ENCODE data around the gene VARS1.

VARS1 gene

DNA sequence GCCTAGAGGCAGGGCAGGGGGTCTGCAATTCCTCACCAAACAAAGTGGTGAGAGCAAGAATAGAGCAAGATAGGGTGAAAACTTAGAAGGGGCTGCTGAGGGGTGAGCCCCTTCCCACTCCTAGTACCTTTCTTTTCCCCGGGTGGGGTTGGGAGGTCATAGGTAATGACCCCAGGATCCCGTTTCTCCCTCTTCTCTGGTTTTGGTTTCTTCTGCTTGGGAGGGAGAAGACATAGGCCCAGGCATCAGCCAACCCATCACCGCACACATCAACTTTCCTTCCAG lies 3.5 kb downstream of the VARS1 start:
- Histone ChIP-seq H3K36me3 (ENCODE audit: insufficient read depth, low read length) (peaks cover 7% of the 10 kb centered on the region), H3K4me1 (ENCODE audit: insufficient read depth, low read length) (peaks cover 4% of the 10 kb centered on the region)

DNA sequence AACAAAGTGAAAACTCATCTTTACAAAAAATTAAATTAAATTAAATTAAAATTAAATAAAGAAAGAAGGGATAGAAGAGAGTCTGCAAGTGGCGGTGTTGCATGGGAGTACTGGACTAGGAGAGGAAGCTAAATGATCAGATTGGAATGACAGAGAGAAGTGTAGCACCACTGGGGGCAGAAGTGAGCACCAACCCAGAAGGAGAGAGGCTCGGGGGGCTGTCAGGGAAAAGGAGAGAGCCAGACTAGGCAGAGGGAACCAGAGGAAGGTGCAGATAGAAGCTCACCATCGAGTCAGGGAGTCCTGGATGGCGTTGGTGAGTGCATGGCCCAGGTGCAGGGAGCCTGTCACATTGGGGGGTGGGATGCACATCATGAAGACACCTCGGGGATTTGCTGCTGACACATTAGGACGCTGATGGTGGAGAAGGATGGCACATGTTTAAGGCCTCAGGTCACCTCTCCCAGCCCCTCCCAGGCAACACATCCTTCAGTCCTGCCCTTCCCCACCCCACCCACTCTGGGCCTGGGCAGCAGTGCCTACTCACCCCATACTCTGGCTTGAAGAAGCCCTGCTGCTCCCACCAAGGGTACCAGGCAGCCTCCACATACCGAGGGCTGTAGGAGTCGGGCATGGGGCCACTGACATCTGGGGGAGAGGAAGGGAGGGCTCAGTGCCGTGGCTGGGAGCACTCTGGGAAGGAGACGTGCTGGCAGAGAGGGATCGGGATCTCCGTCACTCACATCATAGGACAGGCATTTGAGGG lies 4.0 kb downstream of the VARS1 start:
- no peaks in the 10 kb centered on the region for H3K9me3 ChIP-seq (ENCODE audit: control insufficient read depth, insufficient read depth, low read length)
- no peak overlapping the region for H3K9ac ChIP-seq (ENCODE audit: low read depth, low read length)
- H3K36me3 ChIP-seq (ENCODE audit: insufficient read depth, low read length) = peaks cover 7% of the 10 kb centered on the region
- peaks cover 4% of the 10 kb centered on the region for H3K4me1 ChIP-seq (ENCODE audit: insufficient read depth, low read length)

More for the DNA sequence above, 3.5 kb downstream of the VARS1 start:
- no peaks in the 10 kb centered on the region for H3K9me3 ChIP-seq (ENCODE audit: control insufficient read depth, insufficient read depth, low read length)
- H3K9ac ChIP-seq (ENCODE audit: low read depth, low read length) = no peak overlapping the region

DNA sequence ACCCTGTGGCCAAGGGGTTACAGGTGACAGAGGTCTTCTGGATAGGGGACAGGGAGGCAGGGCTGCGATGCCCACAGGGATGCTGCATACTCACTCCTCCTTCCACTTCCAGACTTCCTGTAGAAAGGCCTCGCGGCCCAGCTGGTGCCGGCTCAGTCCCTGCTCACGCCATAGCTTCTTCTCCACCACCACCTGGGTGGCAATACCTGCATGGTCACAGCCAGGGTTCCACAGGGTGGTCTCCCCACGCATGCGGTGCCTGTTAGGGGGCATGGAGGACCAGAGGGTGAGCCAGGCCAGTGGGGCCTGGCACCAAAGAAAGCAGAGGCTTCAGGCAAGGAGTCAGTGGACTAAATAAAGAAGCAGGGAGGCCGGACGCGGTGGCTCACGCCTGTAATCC lies 10.1 kb downstream of the VARS1 start:
- Histone ChIP-seq H3K4me1 (ENCODE audit: insufficient read depth, low read length) (no peaks in the 10 kb centered on the region), H3K9me3 (ENCODE audit: control insufficient read depth, insufficient read depth, low read length) (no peaks in the 10 kb centered on the region), H3K9ac (ENCODE audit: low read depth, low read length) (no peak overlapping the region), H3K36me3 (ENCODE audit: insufficient read depth, low read length) (peaks cover 14% of the 10 kb centered on the region; the same call in 1 of the 2 replicates)

DNA sequence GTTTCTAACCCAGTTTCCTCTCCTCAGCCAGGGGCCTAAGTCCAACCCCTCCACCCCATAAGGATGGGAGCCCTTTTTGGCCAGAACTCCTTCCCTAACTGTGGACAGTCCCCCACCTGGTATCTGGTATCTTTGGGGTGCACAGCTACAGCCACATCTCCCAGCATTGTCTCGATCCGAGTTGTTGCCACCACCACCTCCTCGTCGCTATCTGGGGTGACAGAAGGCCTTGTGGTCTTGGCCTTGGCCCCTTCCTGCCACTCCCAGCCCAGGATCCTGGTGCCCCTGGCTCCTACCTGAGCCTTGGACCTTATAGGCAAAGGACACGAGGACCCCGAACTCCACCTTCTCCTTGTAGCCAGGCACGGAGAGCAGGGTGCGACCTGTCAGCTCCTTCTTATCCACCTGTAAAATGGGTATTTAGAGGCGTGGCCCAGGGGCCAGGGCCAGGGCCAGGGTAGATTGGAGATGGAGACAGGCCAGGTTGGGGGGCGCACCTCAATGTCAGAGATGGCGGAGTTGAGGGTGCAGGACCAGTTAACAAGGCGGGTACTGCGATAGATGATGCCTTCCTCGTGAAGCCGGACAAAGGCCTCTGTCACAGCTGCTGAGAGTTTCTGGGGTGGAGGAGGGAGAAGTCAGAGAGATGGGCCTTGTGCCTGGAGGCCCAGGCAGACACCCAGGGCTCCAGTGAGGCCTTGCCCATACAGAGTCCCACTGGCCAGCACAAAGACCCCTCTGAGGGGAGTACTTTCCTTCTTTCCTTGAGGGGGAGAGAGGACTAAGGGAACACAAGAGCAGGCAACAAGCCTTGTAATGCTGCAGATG lies 11.2 kb downstream of the VARS1 start:
- no peak overlapping the region for H3K9ac ChIP-seq (ENCODE audit: low read depth, low read length)
- no peaks in the 10 kb centered on the region for H3K4me1 ChIP-seq (ENCODE audit: insufficient read depth, low read length)
- H3K36me3 ChIP-seq (ENCODE audit: insufficient read depth, low read length) = peaks cover 13% of the 10 kb centered on the region; the same call in 1 of the 2 replicates
- H3K9me3 ChIP-seq (ENCODE audit: control insufficient read depth, insufficient read depth, low read length) = no peaks in the 10 kb centered on the region

DNA sequence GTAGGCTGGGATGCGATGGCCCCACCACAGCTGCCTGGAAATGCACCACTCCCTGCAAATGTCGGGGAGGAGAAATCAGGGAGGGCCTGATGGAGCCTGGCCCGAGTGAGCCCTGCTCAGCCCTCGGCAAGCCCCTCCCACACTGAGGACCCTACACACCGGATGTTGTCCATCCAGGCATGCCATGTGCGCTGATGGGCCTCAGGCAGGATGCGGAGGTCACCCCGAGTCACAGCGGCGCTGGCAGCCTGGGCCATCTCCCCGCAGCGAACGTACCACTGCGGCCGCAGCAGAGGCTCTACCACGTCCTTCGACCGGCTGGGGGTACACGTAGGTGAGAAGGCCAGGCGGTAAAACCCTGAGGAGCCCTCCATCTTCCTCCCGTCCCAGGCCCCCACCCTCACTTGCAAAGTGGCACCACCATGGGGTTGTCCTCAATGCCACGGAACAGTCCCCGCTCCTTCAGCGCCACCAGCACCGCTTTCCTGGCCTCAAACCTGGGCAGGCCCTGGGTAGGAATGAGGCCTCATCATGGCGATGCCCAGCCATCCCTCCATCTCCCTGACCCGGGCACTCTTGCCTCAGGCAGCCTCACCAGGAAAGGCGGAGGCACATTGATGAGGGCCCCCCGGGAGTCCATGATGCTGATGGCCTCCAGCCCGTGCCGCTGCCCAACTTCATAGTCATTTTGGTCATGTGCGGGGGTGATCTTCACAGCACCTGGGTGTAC lies 13.3 kb downstream of the VARS1 start:
- Histone ChIP-seq H3K9ac (ENCODE audit: low read depth, low read length) (no peak overlapping the region), H3K9me3 (ENCODE audit: control insufficient read depth, insufficient read depth, low read length) (no peaks in the 10 kb centered on the region), H3K36me3 (ENCODE audit: insufficient read depth, low read length) (peaks cover 11% of the 10 kb centered on the region), H3K4me1 (ENCODE audit: insufficient read depth, low read length) (no peaks in the 10 kb centered on the region)

DNA sequence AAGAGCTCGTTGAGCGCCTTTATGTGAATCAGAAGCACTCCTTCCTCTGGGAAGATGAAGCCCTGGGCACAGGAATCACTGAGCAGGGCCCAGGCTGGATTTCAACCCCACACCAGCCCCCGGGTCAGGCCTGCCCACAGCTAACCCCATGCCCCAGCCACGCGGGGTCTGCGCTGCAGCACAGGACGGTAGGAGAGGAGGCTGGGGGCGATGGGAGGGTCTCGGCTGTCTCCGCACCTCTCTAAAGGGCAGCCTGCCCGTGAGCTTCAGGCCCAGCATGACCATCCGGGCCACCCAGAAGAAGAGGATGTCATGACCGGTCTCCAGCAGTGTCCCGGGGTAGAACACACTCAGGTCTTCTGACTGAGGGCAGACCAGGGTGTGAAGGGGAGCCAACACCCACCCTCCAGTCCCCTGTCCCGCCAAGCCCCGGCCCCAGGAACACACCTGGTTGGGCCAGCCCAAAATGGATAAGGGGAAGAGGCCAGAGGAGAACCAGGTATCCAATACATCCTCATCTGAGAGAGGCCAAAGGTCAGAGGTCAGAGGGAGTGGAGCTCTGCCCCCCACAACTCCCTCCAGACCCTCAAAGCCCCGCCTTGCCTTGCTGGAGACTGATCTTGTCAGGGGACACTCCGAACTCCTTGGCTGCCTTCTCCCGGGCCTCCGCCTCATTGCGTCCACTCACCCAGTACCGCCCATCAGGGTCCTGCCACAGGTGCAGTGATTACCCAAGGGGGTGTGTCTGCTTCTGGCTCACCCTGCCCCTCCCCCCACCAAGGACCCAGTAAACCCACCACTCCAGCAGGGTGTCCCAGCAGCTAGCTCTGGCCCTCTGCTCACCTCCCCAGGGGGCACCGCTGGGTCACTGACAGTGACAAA lies 14.1 kb downstream of the VARS1 start:
- Histone ChIP-seq H3K9ac (ENCODE audit: low read depth, low read length) (no peak overlapping the region), H3K36me3 (ENCODE audit: insufficient read depth, low read length) (peaks cover 11% of the 10 kb centered on the region), H3K4me1 (ENCODE audit: insufficient read depth, low read length) (no peaks in the 10 kb centered on the region; the same call in 1 of the 2 replicates), H3K9me3 (ENCODE audit: control insufficient read depth, insufficient read depth, low read length) (no peaks in the 10 kb centered on the region)

DNA sequence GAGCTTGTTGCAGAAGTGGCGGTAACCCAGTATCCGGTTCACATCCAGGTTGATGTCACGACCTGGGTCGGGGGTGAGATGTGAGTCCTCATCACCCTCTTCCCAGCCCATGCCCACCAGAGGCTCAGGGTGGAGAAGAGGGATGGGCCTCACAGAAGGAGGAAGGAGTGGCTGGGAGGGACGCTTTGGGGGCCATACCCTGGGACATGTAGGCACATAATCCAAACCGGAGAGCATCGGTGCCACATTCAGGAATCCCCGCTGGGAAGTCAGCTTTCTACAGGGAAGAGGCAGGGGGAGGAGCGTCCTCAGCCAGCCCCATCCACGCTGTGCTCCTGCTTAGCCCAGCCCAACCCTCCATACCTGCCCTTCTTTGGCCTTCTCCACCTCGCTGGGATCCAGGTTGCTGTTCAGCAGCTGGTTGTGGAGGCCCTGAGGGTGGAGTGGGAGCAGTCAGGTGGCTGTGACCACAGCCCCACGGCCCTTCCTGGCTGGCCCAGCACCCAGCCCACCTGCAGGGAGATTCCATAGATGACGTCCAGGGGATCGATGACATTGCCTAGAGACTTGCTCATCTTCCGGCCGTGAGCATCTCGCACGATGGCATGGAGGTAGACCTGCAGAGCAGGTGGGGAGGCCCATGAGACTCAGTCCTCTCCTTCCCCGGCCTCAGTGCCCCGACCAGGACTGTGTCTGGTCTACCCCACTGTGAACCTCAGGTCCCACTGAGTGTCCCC lies 14.9 kb downstream of the VARS1 start:
- H3K9ac ChIP-seq (ENCODE audit: low read depth, low read length) = no peak overlapping the region
- H3K36me3 ChIP-seq (ENCODE audit: insufficient read depth, low read length) = peaks cover 11% of the 10 kb centered on the region
- no peaks in the 10 kb centered on the region; the same call in 1 of the 2 replicates for H3K4me1 ChIP-seq (ENCODE audit: insufficient read depth, low read length)
- H3K9me3 ChIP-seq (ENCODE audit: control insufficient read depth, insufficient read depth, low read length) = no peaks in the 10 kb centered on the region

DNA sequence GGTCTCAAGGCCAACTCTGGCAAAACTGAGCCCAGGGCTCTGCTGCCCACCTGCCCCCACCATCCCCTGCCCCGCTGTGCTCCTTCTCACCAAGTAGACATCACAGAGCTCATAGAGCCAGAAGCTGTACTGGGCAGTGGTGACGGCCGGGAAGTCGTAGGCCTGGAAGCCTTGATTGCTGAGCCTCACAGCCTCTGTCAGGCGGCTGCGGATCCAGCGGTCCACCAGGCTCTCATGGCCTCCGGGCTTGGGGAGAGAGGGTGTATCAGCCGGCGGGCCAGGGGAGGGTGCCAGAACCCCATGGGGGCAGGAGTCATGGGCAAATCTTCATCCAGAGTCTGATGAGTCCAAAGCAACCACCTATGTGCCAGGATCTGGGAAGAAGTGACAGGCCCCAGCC lies 15.6 kb downstream of the VARS1 start:
- Histone ChIP-seq H3K9me3 (ENCODE audit: control insufficient read depth, insufficient read depth, low read length) (no peaks in the 10 kb centered on the region), H3K36me3 (ENCODE audit: insufficient read depth, low read length) (peaks cover 7% of the 10 kb centered on the region), H3K4me1 (ENCODE audit: insufficient read depth, low read length) (no peaks in the 10 kb centered on the region; the same call in 1 of the 2 replicates), H3K9ac (ENCODE audit: low read depth, low read length) (no peak overlapping the region)

DNA sequence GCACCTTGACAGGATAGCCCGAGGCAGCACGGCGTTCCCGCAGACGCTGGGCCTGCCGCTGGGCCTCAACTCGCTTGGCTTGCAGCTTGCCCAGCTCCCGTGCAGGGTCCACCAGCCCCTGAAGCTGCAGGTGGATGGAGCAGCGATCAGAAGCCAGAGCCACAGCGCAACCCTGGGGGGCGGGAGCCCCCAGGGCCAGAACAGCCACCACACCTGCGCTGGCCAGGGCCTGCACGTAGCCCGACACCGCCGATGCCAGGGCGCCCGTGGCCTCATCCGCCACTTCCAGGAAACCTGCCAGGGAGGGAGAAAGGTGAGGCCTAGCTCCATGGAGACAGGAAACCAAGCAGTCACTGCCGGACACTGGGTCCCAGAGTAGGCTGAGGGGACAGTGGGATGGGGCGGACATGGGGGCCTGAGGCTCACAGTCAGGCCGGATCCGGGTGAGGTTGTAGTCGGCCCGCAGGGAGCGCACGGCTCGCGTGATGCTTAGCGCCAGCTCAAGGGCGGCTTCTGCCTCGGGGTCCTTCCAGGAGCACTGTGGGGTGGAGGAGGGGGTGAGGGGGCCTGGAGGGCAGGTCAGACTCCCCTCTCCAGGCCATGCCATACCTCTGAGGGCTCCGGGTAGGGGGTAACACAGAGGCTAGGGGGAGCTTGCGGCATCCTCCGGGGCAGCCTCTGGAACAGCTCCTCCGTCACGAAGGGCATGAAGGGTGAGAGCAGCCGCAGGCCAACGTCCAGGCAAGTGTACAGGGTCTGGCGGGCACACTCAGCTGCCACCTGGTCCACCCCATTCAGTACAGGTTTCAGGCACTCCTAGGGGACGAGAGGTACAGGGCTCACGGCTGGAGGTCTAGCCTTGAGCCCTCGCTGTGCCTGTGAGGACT lies 16.3 kb downstream of the VARS1 start:
- no peaks in the 10 kb centered on the region; the same call in 1 of the 2 replicates for H3K4me1 ChIP-seq (ENCODE audit: insufficient read depth, low read length)

DNA sequence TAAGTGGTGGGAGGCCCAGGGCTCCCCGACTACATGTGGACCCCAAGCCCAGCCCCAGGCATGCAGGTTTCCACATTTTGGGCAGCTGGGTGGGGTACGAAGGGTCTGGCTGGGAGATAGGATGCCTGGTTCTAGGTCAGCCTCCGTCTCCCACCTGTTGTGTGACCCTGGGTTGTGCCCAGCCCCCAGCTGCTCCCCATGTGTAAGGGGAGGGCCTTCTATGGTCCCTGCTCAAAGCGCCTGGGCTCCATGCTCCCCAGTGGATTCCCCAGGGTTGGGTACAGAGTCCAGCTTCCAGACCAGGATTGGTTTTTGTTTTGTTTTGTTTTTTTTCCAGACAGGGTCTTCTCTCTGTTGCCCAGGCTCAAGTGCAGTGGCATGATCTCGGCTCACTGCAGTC lies 17.4 kb downstream of the VARS1 start:
- Histone ChIP-seq H3K9me3 (ENCODE audit: control insufficient read depth, insufficient read depth, low read length) (no peaks in the 10 kb centered on the region), H3K9ac (ENCODE audit: low read depth, low read length) (no peak overlapping the region), H3K4me1 (ENCODE audit: insufficient read depth, low read length) (no peaks in the 10 kb centered on the region; the same call in 1 of the 2 replicates), H3K36me3 (ENCODE audit: insufficient read depth, low read length) (peaks cover 3% of the 10 kb centered on the region; the same call in 1 of the 2 replicates)

More for the DNA sequence above, 16.3 kb downstream of the VARS1 start:
- no peaks in the 10 kb centered on the region for H3K9me3 ChIP-seq (ENCODE audit: control insufficient read depth, insufficient read depth, low read length)
- no peak overlapping the region for H3K9ac ChIP-seq (ENCODE audit: low read depth, low read length)
- H3K36me3 ChIP-seq (ENCODE audit: insufficient read depth, low read length) = peaks cover 7% of the 10 kb centered on the region

DNA sequence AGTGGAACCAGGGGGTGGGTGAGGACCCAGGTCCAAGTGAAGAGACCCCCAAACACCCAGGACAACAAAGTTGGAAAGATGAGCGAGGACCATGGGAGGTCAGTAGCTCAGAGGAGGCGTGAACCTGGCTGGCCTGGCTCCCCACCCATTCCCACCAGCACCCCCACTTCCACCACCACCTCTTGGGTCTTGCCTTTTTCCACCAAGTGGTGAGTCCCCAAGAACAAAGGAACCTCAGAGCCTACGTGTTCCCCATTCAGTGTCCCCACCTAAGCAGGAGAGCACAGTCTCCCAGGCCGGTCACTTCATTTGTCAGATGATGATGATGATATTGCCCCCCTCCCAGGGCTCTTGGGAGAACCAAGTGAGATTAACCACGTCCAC lies 17.9 kb downstream of the VARS1 start:
- H3K4me1 ChIP-seq (ENCODE audit: insufficient read depth, low read length) = no peaks in the 10 kb centered on the region; the same call in 1 of the 2 replicates
- no peak overlapping the region for H3K9ac ChIP-seq (ENCODE audit: low read depth, low read length)
- peaks cover 3% of the 10 kb centered on the region; the same call in 1 of the 2 replicates for H3K36me3 ChIP-seq (ENCODE audit: insufficient read depth, low read length)
- H3K9me3 ChIP-seq (ENCODE audit: control insufficient read depth, insufficient read depth, low read length) = no peaks in the 10 kb centered on the region

DNA sequence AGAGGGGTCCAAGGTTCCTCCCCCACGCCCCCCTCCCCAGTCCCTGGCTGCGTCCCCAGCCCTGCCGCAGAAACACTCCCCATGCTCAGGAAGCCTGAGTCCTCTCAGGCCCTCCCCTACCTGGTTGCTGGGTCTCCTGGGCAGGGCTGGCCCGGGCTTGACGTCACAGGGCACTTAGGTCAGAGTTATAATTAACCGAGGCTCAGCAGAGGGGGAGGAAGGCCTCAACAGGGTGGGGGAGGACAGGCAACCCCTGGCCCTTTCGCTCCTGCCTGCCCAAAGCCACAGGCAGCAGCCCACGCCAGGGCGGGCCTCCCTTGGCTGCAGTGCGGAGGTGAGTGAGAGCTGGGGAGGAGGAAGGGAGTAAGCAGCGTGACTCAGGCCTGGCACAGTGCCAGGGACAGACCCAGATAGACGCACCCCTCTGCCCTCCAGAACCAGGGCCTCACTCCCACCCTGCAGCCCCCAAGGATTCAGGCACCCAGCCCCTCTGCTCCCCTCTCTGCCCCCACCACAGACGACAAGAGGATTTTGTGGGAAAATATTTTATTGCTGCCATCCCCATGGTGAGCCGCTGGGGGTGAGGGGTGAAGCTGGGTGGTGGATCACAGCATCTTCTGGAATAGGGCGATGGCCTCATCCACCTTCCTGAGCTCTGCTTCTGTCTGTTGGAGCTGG lies 18.4 kb downstream of the VARS1 start, which contains the start of gene VWA7:
VWA7 (minus strand) TSS at position 340 of the 678 bp plus-strand sequence. CDS start 549 bp downstream, outside the sequence.
- Histone ChIP-seq H3K9ac (ENCODE audit: low read depth, low read length) (peak within 1 kb of the TSS; percentile 17; the same call in 1 of the 2 replicates), H3K4me1 (ENCODE audit: insufficient read depth, low read length) (no peaks in the 10 kb centered on the region; the same call in 1 of the 2 replicates), H3K36me3 (ENCODE audit: insufficient read depth, low read length) (peaks cover 3% of the 10 kb centered on the region; the same call in 1 of the 2 replicates), H3K9me3 (ENCODE audit: control insufficient read depth, insufficient read depth, low read length) (no peaks in the 10 kb centered on the region)
